Stomach (tissue), 4 donors: Measurements from ENCODE around the gene RAET1G.

Source experiments
- EP300 ChIP-seq: sonication (generic); formaldehyde crosslinking; IDR thresholded peaks from one replicate; pipeline ENCODE4 v1.6.1; 2017; ENCODE audit warnings: antibody characterized with exemption
- POLR2A ChIP-seq, 4 donors: fragments of 450-650 bp; IDR thresholded peaks; one replicate each; pipeline ENCODE4 v1.6.1; 2016; ENCODE audit warnings: antibody characterized with exemption in 4 of 4, control low read depth in 2 of 4, mild to moderate bottlenecking in 1 of 4, moderate library complexity in 1 of 4
- TF ChIP-seq, protein P1 (sequence below), 7 experiments: fragments of 450-650 bp in 4 of 7; fragments of 200-600 bp in 3 of 7; sonication (generic) in 3 of 7; IDR thresholded peaks; one replicate each; pipeline ENCODE4 v1.5.1; 2016 to 2019; ENCODE audit warnings: antibody characterized with exemption in 7 of 7, control low read depth in 2 of 7, mild to moderate bottlenecking in 1 of 7

DNA sequence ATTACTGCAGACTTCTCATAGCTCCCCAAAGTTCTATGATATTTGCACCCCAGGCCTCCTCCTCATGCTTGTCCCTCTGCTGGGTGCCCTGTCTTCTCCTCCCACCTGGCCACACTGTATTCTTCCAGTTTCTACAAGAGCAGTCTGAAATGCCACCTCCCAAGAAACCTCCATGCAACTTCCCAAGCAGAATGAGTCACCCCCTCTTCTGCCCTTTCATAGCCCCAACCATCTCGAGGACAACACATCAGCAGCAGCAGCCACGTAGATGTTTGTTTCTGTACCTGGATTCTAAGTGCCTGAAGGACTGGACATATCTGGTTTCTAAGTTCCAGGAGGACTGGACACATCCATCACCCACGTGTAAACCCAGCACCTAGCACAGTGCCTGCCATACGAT is 12.3 kb upstream of the RAET1G start:
- TF ChIP-seq, protein P1, sequence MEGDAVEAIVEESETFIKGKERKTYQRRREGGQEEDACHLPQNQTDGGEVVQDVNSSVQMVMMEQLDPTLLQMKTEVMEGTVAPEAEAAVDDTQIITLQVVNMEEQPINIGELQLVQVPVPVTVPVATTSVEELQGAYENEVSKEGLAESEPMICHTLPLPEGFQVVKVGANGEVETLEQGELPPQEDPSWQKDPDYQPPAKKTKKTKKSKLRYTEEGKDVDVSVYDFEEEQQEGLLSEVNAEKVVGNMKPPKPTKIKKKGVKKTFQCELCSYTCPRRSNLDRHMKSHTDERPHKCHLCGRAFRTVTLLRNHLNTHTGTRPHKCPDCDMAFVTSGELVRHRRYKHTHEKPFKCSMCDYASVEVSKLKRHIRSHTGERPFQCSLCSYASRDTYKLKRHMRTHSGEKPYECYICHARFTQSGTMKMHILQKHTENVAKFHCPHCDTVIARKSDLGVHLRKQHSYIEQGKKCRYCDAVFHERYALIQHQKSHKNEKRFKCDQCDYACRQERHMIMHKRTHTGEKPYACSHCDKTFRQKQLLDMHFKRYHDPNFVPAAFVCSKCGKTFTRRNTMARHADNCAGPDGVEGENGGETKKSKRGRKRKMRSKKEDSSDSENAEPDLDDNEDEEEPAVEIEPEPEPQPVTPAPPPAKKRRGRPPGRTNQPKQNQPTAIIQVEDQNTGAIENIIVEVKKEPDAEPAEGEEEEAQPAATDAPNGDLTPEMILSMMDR (IDR thresholded peaks at IDR 0.05): no peak
- TF ChIP-seq EP300 (no peak), POLR2A (IDR thresholded peaks at IDR 0.05) (no peak)
